MM.1S (cell line): Measurements from ENCODE around the gene CFAP119.

ENCODE experiments used
- CTCF ChIP-seq: fragments of 300-600 bp; sonication (generic); IDR thresholded peaks from 2 replicates; pipeline ENCODE4 v1.5.1; 2016; ENCODE audit warnings: antibody characterized with exemption, low read length, mixed read lengths
- EZH2 ChIP-seq: fragments of 300-600 bp; sonication (generic); optimal IDR thresholded peaks from 2 replicates; pipeline ENCODE3; 2017; ENCODE audit warnings: low read depth, mild to moderate bottlenecking, antibody characterized with exemption, low read length, mixed read lengths
- EZH2phosphoT487 ChIP-seq: fragments of 300-600 bp; sonication (generic); IDR thresholded peaks from 2 replicates; pipeline ENCODE4 v1.6.1; 2018; ENCODE audit warnings: antibody characterized with exemption, low read length

GRCh38 chr16:30808146-30808545 lies 46.3 kb upstream of the CFAP119 start:
- TF ChIP-seq EZH2phosphoT487, result no peak
- no peak for TF ChIP-seq CTCF
- TF ChIP-seq EZH2, result no peak
